Kidney epithelial cell (primary cell): ENCODE measurements around the gene MANEA. TPM values are rescaled to one million over a fixed set of nuclear protein-coding genes. Genes with fewer than 3 reads are reported as not detected.

Source experiments
- DNase-seq: peaks from one replicate; pipeline ENCODE4 v3.0.0-alpha.2; 2010; ENCODE audit warnings: low read depth
- H3K27me3 ChIP-seq: 2 replicates; pipeline ENCODE4 v1.6.0; 2011; ENCODE audit warnings: low read length; ENCODE audit not compliant: control insufficient read depth, insufficient read depth
- H3K36me3 ChIP-seq: 2 replicates; pipeline ENCODE4 v1.5.1; 2011; ENCODE audit warnings: low read length; ENCODE audit not compliant: control insufficient read depth, insufficient read depth
- H3K4me3 ChIP-seq: 2 replicates; pipeline ENCODE4 v1.5.1; 2011; ENCODE audit warnings: low read depth, mild to moderate bottlenecking, control low read depth, low read length
- CTCF ChIP-seq: IDR thresholded peaks from 2 replicates; pipeline ENCODE4 v1.5.1; 2011; ENCODE audit warnings: mild to moderate bottlenecking, moderate library complexity, low read length, control low read depth, inconsistent platforms; ENCODE audit not compliant: insufficient read depth, poor library complexity, severe bottlenecking
- total RNA-seq: library from RNA; depleted of rRNA; stranded (reverse); fragments of >200 nt; gene quantifications from 2 replicates; pipeline ENCODE4 v1.2.3, GENCODE V29; 2015

Gene MANEA
- total RNA-seq, 1 donor from 2014 or later, result 9.0 TPM

- no peak overlapping the region for H3K4me3 ChIP-seq
- H3K27me3 ChIP-seq, result no peaks in the 10 kb centered on the region
- H3K36me3 ChIP-seq, result no peaks in the 10 kb centered on the region
- TF ChIP-seq CTCF, result no peak
- DNase-seq, result no peak
These were observed 32.1 kb upstream of the MANEA start for GRCh38 chr6:95545226-95545625.

DNA sequence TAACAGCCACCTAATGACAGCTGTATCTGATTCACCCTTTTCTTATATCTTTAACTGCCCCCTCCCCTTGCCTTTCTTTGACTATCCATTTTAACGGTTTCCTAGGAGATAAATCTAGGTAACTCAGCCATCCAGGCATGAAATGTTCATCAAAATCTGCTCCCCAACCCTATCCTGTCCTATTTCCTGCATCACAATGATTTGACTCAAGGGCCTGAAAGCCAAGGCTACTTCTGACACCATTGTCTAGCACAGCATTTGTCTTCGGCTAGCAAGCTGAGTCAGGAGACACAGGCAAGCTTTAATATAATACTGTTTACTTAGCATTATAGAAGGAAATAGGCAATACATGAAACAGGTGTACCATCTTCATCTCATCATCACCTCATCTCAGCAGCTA lies 31.6 kb upstream of the MANEA start:
- no peak for TF ChIP-seq CTCF
- no peak overlapping the region for H3K4me3 ChIP-seq
- H3K27me3 ChIP-seq, result no peaks in the 10 kb centered on the region
- no peaks in the 10 kb centered on the region for H3K36me3 ChIP-seq
- DNase-seq, result no peak

- no peaks in the 10 kb centered on the region for H3K27me3 ChIP-seq
- H3K36me3 ChIP-seq, result no peaks in the 10 kb centered on the region
- no peak for DNase-seq
- no peak for TF ChIP-seq CTCF
- no peak overlapping the region for H3K4me3 ChIP-seq
These were observed 31.2 kb upstream of the MANEA start for GRCh38 chr6:95546148-95546547.

GRCh38 chr6:95547043-95547442 lies 30.3 kb upstream of the MANEA start:
- no peak for DNase-seq
- Histone ChIP-seq H3K4me3 (no peak overlapping the region), H3K27me3 (no peaks in the 10 kb centered on the region), H3K36me3 (no peaks in the 10 kb centered on the region)
- TF ChIP-seq CTCF, result no peak

DNA sequence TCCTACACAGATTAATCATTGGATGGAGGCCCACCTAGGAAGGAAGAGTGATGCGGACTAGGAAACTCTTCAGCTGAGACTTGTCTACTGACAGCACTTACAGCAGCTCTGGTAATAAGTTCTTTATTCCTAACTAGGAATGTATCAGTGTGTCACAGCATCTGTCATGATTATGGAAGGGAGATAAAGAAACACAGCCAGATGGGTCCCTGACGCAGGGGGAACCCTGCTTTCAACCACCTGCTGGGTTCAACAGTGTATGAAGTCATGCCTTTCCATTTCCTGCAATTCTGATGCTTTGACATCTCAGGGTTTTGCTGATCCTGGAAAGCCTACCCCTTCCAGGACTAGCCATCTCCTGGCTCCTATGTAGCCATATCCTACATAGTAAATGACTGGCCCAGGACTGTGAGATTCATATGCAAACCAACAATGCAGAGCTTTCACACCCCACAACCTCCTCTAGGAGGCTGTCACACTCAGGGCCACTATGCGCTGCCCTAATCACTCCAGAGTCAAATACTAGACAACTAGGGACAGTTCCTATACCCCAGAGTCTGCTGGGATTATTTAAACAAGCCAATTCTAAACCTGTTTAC lies 29.0 kb upstream of the MANEA start:
- no peaks in the 10 kb centered on the region for H3K36me3 ChIP-seq
- H3K4me3 ChIP-seq, result no peak overlapping the region
- H3K27me3 ChIP-seq, result no peaks in the 10 kb centered on the region
- no peak for TF ChIP-seq CTCF
- no peak for DNase-seq

- H3K4me3 ChIP-seq, result no peak overlapping the region
- H3K27me3 ChIP-seq, result no peaks in the 10 kb centered on the region
- no peak for DNase-seq
- TF ChIP-seq CTCF, result no peak
- H3K36me3 ChIP-seq, result no peaks in the 10 kb centered on the region
These were observed 25.5 kb upstream of the MANEA start for GRCh38 chr6:95551678-95552324.
